ENCODE results near the gene NOTCH3. TPM values are rescaled to one million over a fixed set of nuclear protein-coding genes. Genes with fewer than 3 reads are reported as not detected.

The NOTCH3 gene
- total and polyA plus RNA-seq, 2 of the 8 experiments (the other 6 are each of a cell fraction or from before 2014, with no cell fraction given), result 37.5 to 107 TPM

DNA sequence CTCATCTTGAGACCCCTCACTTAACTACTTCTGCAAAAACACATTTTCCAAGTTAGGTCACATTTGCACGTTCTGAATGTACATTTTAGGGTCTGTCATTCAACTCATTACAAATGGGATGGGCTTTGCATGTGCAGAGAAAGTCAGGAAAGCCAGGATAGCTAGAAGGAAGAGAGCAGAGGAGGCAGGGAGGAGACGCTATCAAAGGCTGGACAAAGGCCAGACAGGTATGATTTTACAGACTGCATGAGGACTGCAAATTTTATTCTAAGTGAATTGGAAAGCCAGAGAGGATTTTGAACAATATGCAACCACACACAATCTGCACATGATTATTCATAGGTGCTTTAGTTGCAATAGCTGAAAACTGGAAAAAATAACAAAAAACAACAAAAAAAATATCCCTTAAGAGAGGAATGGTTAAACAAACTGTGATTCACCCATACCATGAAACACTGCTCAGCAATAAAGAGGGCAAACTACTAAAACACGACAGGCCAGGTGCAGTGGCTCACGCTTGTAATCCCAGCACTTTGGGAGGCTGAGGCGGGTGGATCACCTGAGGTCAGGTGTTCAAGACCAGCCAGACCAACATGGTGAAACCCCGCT lies 72.5 kb downstream of the NOTCH3 start:
- no peak overlapping the region for H3K4ac ChIP-seq (replicated peaks; ENCODE audit: insufficient read length, low read depth, low read length)
- no peak overlapping the region for H2BK12ac ChIP-seq (ENCODE audit: low read depth, low read length)
- H3K36me3 ChIP-seq (ENCODE audit: control insufficient read depth in 2 of 4, insufficient read depth in 4 of 4, low read length in 3 of 4), result peaks cover 0 to 3% (median 0%) of the 10 kb centered on the region in 4 experiments; a peak in 1 of 8 replicates
- no peak overlapping the region for H3K23ac ChIP-seq (ENCODE audit: insufficient read length)
- no peak overlapping the region for H2AK5ac ChIP-seq (ENCODE audit: low read depth, low read length)
- H3K4me2 ChIP-seq (ENCODE audit: insufficient read depth in 1 of 2, low read depth in 2 of 2, low read length in 2 of 2), result no peak overlapping the region
- no peak overlapping the region for H2BK5ac ChIP-seq (ENCODE audit: low read depth, low read length)
- 75% methylated on average over 5 of the region's 6 CpGs; no CpG with 5 or more reads in 1 of the 2 experiments for WGBS, 2 experiments (ENCODE audit: extremely low coverage in 1 of 2, insufficient coverage in 1 of 2, insufficient read length in 1 of 2, insufficient replicate concordance in 2 of 2, low coverage in 1 of 2, low lambda C conversion rate in 2 of 2, missing lambda C conversion rate in 1 of 2)
- peaks cover 0 to 9% (median 2%) of the 10 kb centered on the region in 4 experiments; a peak in 5 of 7 replicates for H3K4me1 ChIP-seq (replicated peaks in 1 of 4; ENCODE audit: control insufficient read depth in 3 of 4, insufficient read depth in 4 of 4, low read length in 3 of 4)
- POLR2A ChIA-PET (ENCODE audit: partially characterized antibody), result no interaction called here
- DNase-seq (ENCODE audit: low read depth in 1 of 2, low spot score in 2 of 2), result no peak
- FAIRE-seq, result no peak
- H2BK15ac ChIP-seq (ENCODE audit: low read length), result no peak overlapping the region
- H3K18ac ChIP-seq (ENCODE audit: extremely low read depth, low read length), result no peak overlapping the region
- H2BK120ac ChIP-seq (replicated peaks; ENCODE audit: low read depth, low read length), result no peak overlapping the region
- H3K9ac ChIP-seq (replicated peaks in 1 of 4; ENCODE audit: extremely low read depth in 1 of 4, low read depth in 3 of 4, low read length in 3 of 4), result no peak overlapping the region
- no peak overlapping the region for H2BK20ac ChIP-seq (ENCODE audit: low read length)
- no peak overlapping the region for H3K14ac ChIP-seq (ENCODE audit: insufficient read length)
- H3K23me2 ChIP-seq (ENCODE audit: low read depth, low read length), result peaks cover 8% of the 10 kb centered on the region; the same call in 1 of the 2 replicates
- peaks cover 4% of the 10 kb centered on the region for H3K79me1 ChIP-seq (ENCODE audit: low read depth, low read length)
- H3K79me2 ChIP-seq (ENCODE audit: control insufficient read depth in 1 of 2, insufficient read depth in 2 of 2, low read length in 2 of 2), result peaks cover 0 to 11% of the 10 kb centered on the region in 2 experiments; a peak in 2 of 4 replicates
- CTCF ChIA-PET (ENCODE audit: partially characterized antibody), result interaction anchor here (1.3 to 5.7 kb wide), 2 partner anchors 25 to 27 kb away, joined by 5 to 39 read pairs; no protein-coding TSS in a partner anchor
- no peak overlapping the region for H3K56ac ChIP-seq (replicated peaks; ENCODE audit: insufficient read length, low read depth, low read length)
- H3K4me3 ChIP-seq (ENCODE audit: extremely low read depth in 1 of 4, insufficient read depth in 2 of 4, low read depth in 3 of 4, low read length in 4 of 4), result no peak overlapping the region
- no peak overlapping the region for H4K5ac ChIP-seq (ENCODE audit: insufficient read length, low read depth, low read length)
- H3K9me3 ChIP-seq (ENCODE audit: insufficient read depth in 2 of 2, low read depth in 1 of 2, low read length in 1 of 2), result no peaks in the 10 kb centered on the region
- no peak overlapping the region for H2AFZ ChIP-seq (ENCODE audit: low read length)
- no peak overlapping the region for H3K27ac ChIP-seq (ENCODE audit: low read depth, low read length)
- H4K8ac ChIP-seq (ENCODE audit: extremely low read depth, insufficient read depth, low read length), result no peak overlapping the region
- H3K27me3 ChIP-seq (replicated peaks in 1 of 4; ENCODE audit: control insufficient read depth in 3 of 4, extremely low read depth in 1 of 4, insufficient read depth in 3 of 4, low read length in 3 of 4), result no peaks in the 10 kb centered on the region
- H4K20me1 ChIP-seq (replicated peaks in 1 of 2; ENCODE audit: control insufficient read depth in 1 of 2, insufficient read depth in 2 of 2, low read length in 2 of 2), result peaks cover 0 to 2% of the 10 kb centered on the region in 2 experiments
- no peak overlapping the region for H4K91ac ChIP-seq (replicated peaks; ENCODE audit: insufficient read length, low read length)
- TF ChIP-seq TAF7 (optimal IDR thresholded peaks at IDR 0.05; ENCODE audit: borderline replicate concordance, low read depth, low read length) (no peak), JUN (IDR thresholded peaks at IDR 0.05; ENCODE audit: low read depth, low read length) (no peak)

Data from H1 (cell line).